GM12892 (cell line): ENCODE results near the gene CEP19.
A peak's percentile ranks its signal among the peaks of the same experiment; 100 is the strongest.
"Not testable (repeated sequence)": the region's sequence is repeated elsewhere in the genome, so short reads cannot be mapped to it uniquely, and the experiment has no call there.

ENCODE experiments used
- DNase-seq: peaks from one replicate; pipeline ENCODE4 v3.0.0; 2011; ENCODE audit not compliant: insufficient read length
- FAIRE-seq: peaks from 2 replicates; lab custom pipeline; 2011; peaks lifted over from hg19 to GRCh38; lab: Jason Lieb, UNC
- POLR2A ChIP-seq: IDR thresholded peaks from 2 replicates; pipeline ENCODE4 v1.6.1; 2011; ENCODE audit warnings: low read depth, low read length, control low read depth
- POLR2AphosphoS5 ChIP-seq: IDR thresholded peaks from 2 replicates; pipeline ENCODE4 v1.6.1; 2011; ENCODE audit warnings: low read depth, low read length, control low read depth
- TAF1 ChIP-seq: IDR thresholded peaks from 2 replicates; pipeline ENCODE4 v1.6.1; 2011; ENCODE audit warnings: low read depth, mild to moderate bottlenecking, control low read depth, low read length, borderline replicate concordance

Gene CEP19

GRCh38 chr3:196737655-196738054 lies 25.6 kb upstream of the CEP19 start:
- TF ChIP-seq POLR2AphosphoS5: no peak
- TF ChIP-seq POLR2A: no peak
- no peak for TF ChIP-seq TAF1
- FAIRE-seq (no peak), DNase-seq (no peak)

DNA sequence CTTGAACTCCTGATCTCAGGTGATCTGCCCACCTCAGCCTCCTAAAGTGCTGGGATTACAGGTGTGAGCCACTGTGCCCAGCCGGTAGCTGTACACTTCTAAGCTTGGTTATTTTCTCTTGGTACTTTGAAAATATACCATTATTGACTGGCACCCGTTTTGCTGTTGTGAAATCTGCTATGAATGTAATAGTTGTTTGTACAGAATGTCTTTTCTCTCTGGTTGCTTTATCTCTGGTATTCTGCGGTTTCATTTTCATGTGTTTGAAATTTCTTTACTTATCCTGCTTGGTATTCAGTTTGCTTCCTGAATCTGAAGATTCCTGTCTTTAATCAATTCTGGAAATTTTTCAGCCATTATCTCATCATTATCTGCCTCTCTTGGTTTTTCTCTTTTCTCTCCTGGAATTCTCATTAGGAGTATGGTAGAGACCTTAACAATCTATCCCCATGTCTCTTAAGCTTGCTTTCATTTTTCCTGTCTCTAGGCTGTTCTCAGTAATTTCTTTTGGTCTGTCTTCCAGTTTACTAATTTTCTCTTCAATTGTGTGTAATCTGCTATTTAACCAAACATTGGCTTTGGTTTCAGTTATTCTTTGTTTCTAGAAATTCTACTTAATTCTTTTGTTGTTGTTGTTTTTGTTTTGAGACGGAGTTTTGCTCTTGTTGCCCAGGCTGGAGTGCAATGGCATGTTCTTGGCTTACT lies 24.8 kb upstream of the CEP19 start:
- TF ChIP-seq POLR2AphosphoS5 (no peak), POLR2A (no peak)
- FAIRE-seq (no peak), DNase-seq (no peak)

- no peak for DNase-seq
- no peak for FAIRE-seq
- TF ChIP-seq POLR2A: no peak
- no peak for TF ChIP-seq POLR2AphosphoS5
- no peak for TF ChIP-seq TAF1
Measured at GRCh38 chr3:196735751-196736150, 23.7 kb upstream of the CEP19 start.

- FAIRE-seq (no peak), DNase-seq (no peak)
- TF ChIP-seq POLR2AphosphoS5: no peak
- TF ChIP-seq TAF1: no peak
- TF ChIP-seq POLR2A: no peak
Measured at GRCh38 chr3:196726788-196727675, 15.0 kb upstream of the CEP19 start.

DNA sequence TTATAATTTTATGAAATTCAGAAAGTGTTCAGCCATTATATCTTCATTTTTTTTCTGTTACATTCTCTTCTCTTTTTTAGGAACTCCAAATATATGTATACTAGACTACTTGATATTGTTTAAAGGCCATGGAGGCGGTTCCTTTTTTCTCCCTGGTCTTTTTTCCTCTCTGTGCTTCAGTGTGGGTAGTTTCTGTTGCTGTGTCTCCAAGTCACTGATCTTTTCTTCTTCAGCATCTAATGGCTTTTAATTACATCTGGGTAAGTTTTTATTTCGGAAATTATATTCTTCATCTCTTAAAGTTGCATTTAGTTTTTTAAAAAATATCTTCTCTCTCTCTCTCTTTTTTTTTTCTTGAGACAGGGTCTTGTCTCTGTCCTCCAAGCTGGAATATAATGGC lies 9.0 kb upstream of the CEP19 start:
- DNase-seq: no peak
- no peak for FAIRE-seq
- no peak for TF ChIP-seq TAF1
- no peak for TF ChIP-seq POLR2AphosphoS5
- TF ChIP-seq POLR2A: no peak

DNA sequence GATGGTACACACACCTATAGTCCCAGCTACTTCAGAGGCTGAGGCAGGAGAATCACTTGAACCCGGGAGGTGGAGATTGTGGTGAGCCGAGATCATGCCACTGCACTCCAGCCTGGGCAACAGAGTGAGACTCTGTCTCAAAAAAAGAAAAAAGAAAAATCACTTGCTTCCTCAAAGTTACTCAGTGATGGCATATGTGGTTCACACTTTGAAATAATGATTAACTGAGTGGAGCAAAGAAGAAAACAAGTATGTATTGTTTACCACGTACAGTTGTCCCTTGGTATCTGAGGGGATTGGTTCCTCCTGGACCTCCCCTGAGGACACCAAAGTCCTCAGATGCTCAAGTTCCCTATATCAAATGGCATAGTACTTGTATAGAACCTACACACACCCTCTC lies 5.1 kb upstream of the CEP19 start:
- DNase-seq, FAIRE-seq: not testable (repeated sequence)

DNA sequence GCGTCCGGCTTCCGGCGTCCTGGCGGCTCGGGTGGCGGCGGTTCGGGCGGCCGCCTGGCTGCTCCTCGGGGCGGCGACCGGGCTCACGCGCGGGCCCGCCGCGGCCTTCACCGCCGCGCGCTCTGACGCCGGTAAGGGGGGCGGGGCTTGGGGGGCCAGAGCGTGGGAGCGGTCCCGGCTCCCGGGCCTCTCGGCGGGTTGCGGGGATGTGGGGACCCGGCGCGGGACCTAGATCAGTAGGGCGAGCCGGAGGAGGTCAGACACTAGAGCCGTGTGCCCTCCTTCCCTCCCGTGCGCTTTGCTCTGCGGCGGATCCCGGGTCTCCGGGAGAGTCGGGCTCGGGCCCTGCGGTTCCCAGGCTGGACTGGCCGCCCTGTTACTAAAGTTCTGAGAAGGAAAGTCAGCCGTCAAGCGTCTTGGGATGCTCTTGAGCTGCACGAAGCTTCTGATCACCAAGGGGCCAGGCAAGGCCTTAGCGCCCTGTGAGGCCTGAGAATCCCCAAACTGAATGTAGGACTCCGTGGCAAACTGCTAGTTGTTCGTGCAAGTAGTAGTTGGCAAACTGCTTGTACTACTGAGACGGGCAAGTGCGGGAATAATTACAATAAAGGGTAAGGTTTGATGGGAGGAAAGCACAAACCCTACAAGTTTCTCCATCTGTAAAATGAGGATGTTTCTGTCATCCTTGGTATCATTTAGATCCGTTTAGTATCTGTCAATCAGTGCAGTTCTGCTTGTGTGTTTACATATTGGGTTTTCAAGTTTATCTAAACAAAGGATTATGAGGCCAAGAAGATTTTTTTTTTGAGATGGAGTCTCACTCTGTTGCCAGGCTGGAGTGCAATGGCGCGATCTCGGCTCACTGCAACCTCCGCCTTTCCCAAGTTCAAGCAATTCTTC lies 714 bp upstream of the CEP19 start:
- TF ChIP-seq TAF1: no peak

GRCh38 chr3:196708467-196708866 lies 3.6 kb downstream of the CEP19 start:
- FAIRE-seq (no peak), DNase-seq (no peak)
- TF ChIP-seq TAF1 (no peak), POLR2A (no peak), POLR2AphosphoS5 (no peak)

More for the DNA sequence above, 714 bp upstream of the CEP19 start:
- DNase-seq (no peak), FAIRE-seq (peak; percentile 71)

- FAIRE-seq: no peak
- no peak for TF ChIP-seq TAF1
- TF ChIP-seq POLR2AphosphoS5: no peak
- no peak for TF ChIP-seq POLR2A
- no peak for DNase-seq
Measured at GRCh38 chr3:196707566-196707965, 4.5 kb downstream of the CEP19 start.

- DNase-seq (no peak), FAIRE-seq (no peak)
- TF ChIP-seq TAF1 (no peak), POLR2AphosphoS5 (no peak), POLR2A (no peak)
Measured at GRCh38 chr3:196706731-196707130, 5.3 kb downstream of the CEP19 start.

DNA sequence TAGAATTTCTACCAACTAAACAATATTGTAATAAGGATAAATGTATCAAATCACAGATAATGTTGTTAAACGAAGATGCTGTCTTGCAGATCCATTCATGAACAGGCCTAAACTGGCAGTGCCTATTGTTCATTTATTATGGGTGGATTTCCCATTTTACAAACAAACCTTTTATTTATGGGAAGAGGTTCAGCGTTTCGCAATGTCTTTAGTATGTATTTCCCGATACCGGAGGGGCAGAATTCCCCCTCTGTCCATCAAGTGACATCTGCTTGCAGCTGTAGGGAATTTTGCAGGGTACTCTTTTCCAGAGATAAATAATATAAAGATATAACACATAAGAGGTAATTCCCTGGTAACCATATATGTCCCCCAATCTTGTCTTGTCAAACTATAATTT lies 5.7 kb downstream of the CEP19 start:
- no peak for DNase-seq
- TF ChIP-seq POLR2AphosphoS5: no peak
- no peak for TF ChIP-seq TAF1
- TF ChIP-seq POLR2A: no peak
- FAIRE-seq: no peak
